ENCODE results near the gene CAST. TPM values are rescaled to one million over a fixed set of nuclear protein-coding genes. Genes with fewer than 3 reads are reported as not detected.
"Not testable (repeated sequence)": the region's sequence is repeated elsewhere in the genome, so short reads cannot be mapped to it uniquely, and the experiment has no call there.

The CAST gene
- total RNA-seq, result 260 TPM
- long read RNA-seq, partial matches to known transcripts, result 115 of 264 reads
- long read RNA-seq, other reads (novel, unspliced or antisense), result 148 of 264 reads

- Histone ChIP-seq H3K9me3 (no peaks in the 10 kb centered on the region), H3K4me1 (peaks cover 19% of the 10 kb centered on the region), H3K27ac (peak within 1 kb of the TSS; percentile 98), H3K4me3 (peak within 1 kb of the TSS; percentile 87), H3K36me3 (no peaks in the 10 kb centered on the region), H3K27me3 (no peaks in the 10 kb centered on the region)
- no peak for TF ChIP-seq CTCF (IDR thresholded peaks at IDR 0.05)
- intact Hi-C loops (cut with DNase I), result no loop called here
- ATAC-seq, result peak; percentile 92
- peak; percentile 98 for DNase-seq
Observed at GRCh38 chr5:96661855-96662724, at the start of gene CAST. Gene CAST (plus strand): TSS chr5:96662376. CDS start chr5:96662423, 47 bp downstream.

- intact Hi-C loops (cut with DNase I), result loop anchor here (10.0 kb wide), 1 partner anchor 71 kb away; no protein-coding TSS in a partner anchor
- H3K4me1 ChIP-seq, result peaks cover 12% of the 10 kb centered on the region
- no peaks in the 10 kb centered on the region for H3K27me3 ChIP-seq
- H3K4me3 ChIP-seq, result no peak overlapping the region
- ATAC-seq (peak; percentile 96), DNase-seq (no peak)
- H3K36me3 ChIP-seq, result no peaks in the 10 kb centered on the region
- peak overlapping the region; percentile 24 for H3K27ac ChIP-seq
- no peaks in the 10 kb centered on the region for H3K9me3 ChIP-seq
- TF ChIP-seq CTCF (IDR thresholded peaks at IDR 0.05), result peak; percentile 63
Observed at GRCh38 chr5:96614110-96614691, 48.0 kb upstream of the CAST start.

GRCh38 chr5:96615223-96615622 lies 47.0 kb upstream of the CAST start:
- intact Hi-C loops (cut with DNase I), result loop anchor here (10.0 kb wide), 1 partner anchor 70 kb away; no protein-coding TSS in a partner anchor
- DNase-seq, result no peak
- no peak for TF ChIP-seq CTCF (IDR thresholded peaks at IDR 0.05)
- no peak overlapping the region for H3K27ac ChIP-seq
- no peaks in the 10 kb centered on the region for H3K9me3 ChIP-seq
- H3K4me1 ChIP-seq, result peaks cover 12% of the 10 kb centered on the region
- no peaks in the 10 kb centered on the region for H3K36me3 ChIP-seq
- H3K4me3 ChIP-seq, result no peak overlapping the region
- ATAC-seq, result no peak
- H3K27me3 ChIP-seq, result no peaks in the 10 kb centered on the region

DNA sequence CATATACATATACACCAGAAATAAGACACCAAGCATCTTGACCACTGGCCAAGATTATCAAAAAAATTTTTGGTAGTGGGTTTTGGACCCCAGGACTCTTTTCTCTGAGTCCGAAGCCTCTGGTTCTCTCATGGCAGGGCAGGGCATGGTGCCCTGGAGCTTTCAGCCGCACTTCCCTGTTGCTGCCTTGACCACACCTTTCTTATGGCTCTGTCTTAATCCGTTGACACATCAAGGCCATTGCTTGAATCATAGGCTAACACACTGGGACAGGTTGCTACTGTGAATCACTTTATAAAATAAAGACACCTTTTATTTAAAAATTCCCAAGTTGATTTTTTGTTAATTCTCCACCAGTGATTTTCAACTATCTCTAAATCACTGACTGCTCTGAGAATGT lies 45.4 kb upstream of the CAST start:
- H3K4me3 ChIP-seq, result no peak overlapping the region
- TF ChIP-seq CTCF (IDR thresholded peaks at IDR 0.05), result no peak
- ATAC-seq, result no peak
- no peaks in the 10 kb centered on the region for H3K9me3 ChIP-seq
- H3K27me3 ChIP-seq, result no peaks in the 10 kb centered on the region
- peaks cover 12% of the 10 kb centered on the region for H3K4me1 ChIP-seq
- no peaks in the 10 kb centered on the region for H3K36me3 ChIP-seq
- intact Hi-C loops (cut with DNase I), result loop anchor here (10.0 kb wide), 1 partner anchor 68 kb away; no protein-coding TSS in a partner anchor
- DNase-seq, result no peak
- H3K27ac ChIP-seq, result no peak overlapping the region

GRCh38 chr5:96618311-96619016 lies 43.7 kb upstream of the CAST start:
- not testable (repeated sequence) for H3K27me3 ChIP-seq, H3K27ac ChIP-seq, ATAC-seq, H3K36me3 ChIP-seq, H3K4me3 ChIP-seq, H3K9me3 ChIP-seq
- intact Hi-C loops (cut with DNase I), result loop anchor here (10.0 kb wide), 1 partner anchor 66 kb away; no protein-coding TSS in a partner anchor
- peak; percentile 59 for DNase-seq
- peaks cover 12% of the 10 kb centered on the region for H3K4me1 ChIP-seq
